HCT116 (cell line): ENCODE results near the gene DOCK4. TPM values are rescaled to one million over a fixed set of nuclear protein-coding genes. Genes with fewer than 3 reads are reported as not detected.

Source experiments
- ATAC-seq: fragments of 200-7000 bp; cut with Tn5 transposase; 2 replicates; pipeline ENCODE4 v1.9.1; 2020; ENCODE audit warnings: mild to moderate bottlenecking, moderate library complexity
- BruUV-seq: library from RNA; stranded (reverse); fragments of 400-500 nt; replicated peaks from 2 replicates; lab custom pipeline; 2021; lab: Mats Ljungman, UMichigan
- CTCF ChIA-PET: fragments of 300-600 bp; sonication (Branson Sonifier 250); formaldehyde crosslinking; loops from one replicate; lab custom pipeline; 2021; ENCODE audit warnings: antibody characterized with exemption; lab: Charles Lee
- POLR2A ChIA-PET: fragments of 300-600, 350-600 bp; sonication (Branson Sonifier 250); formaldehyde crosslinking; loops from one replicate; lab custom pipeline; 2021; ENCODE audit warnings: antibody characterized with exemption; lab: Charles Lee
- RAD21 ChIA-PET, 2 experiments: fragments of 300-600 bp; sonication (Branson Sonifier 250); formaldehyde crosslinking; loops; one replicate each; lab custom pipeline; 2023; ENCODE audit warnings: low total read pairs in 2 of 2; ENCODE audit not compliant: uncharacterized antibody in 2 of 2, unreplicated experiment in 2 of 2, low non-redundant PET in 1 of 2; lab: Charles Lee
- DNase-seq: peaks from one replicate; pipeline ENCODE4 v3.0.0-alpha.2; 2010; ENCODE audit warnings: low read depth, low spot score
- H2AFZ ChIP-seq: fragments of 200-600 bp; shearing (Covaris generic), sonication (generic); 2 replicates; pipeline ENCODE4 v1.6.1; 2017; ENCODE audit warnings: low read depth, mixed run types, mixed read lengths, antibody characterized with exemption, low read length; ENCODE audit not compliant: poor library complexity, severe bottlenecking
- H3K27ac ChIP-seq: 2 replicates; pipeline ENCODE4 v1.5.1; 2012; ENCODE audit warnings: low read depth, low read length
- H3K27me3 ChIP-seq: fragments of 200-600 bp; sonication (generic); 2 replicates; pipeline ENCODE4 v1.6.1; 2016; ENCODE audit warnings: mixed run types, low read length, mixed read lengths; ENCODE audit not compliant: insufficient read depth
- H3K36me3 ChIP-seq, 2 experiments: fragments of 200-500 bp in 1 of 2; fragments of 200-600 bp in 1 of 2; sonication (Bioruptor generic) in 1 of 2; sonication (generic) in 1 of 2; 2 replicates each; pipeline versions ENCODE4 v1.5.1 to v1.6.1; 2014 to 2016; ENCODE audit warnings: low read length in 2 of 2, inconsistent platforms in 1 of 2, mixed read lengths in 1 of 2, mixed run types in 1 of 2; ENCODE audit not compliant: insufficient read depth in 2 of 2, control insufficient read depth in 1 of 2
- H3K4me1 ChIP-seq, 2 experiments: fragments of 200-600 bp in 1 of 2; sonication (generic) in 1 of 2; 2 replicates each; pipeline versions ENCODE4 v1.5.1 to v1.6.1; 2012 to 2017; ENCODE audit warnings: low read length in 2 of 2, inconsistent platforms in 1 of 2, mild to moderate bottlenecking in 1 of 2, mixed read lengths in 1 of 2, mixed run types in 1 of 2, moderate library complexity in 1 of 2; ENCODE audit not compliant: insufficient read depth in 2 of 2, control insufficient read depth in 1 of 2
- H3K4me2 ChIP-seq: fragments of 200-600 bp; sonication (generic); 2 replicates; pipeline ENCODE4 v1.6.1; 2017; ENCODE audit warnings: mixed run types, low read length, mixed read lengths
- H3K4me3 ChIP-seq, 2 experiments: fragments of 200-600 bp in 1 of 2; sonication (generic) in 1 of 2; replicated peaks in 1 of 2; 2 replicates each; pipeline ENCODE4 v1.5.1; 2011 to 2016; ENCODE audit warnings: low read length in 2 of 2, control low read depth in 1 of 2, low read depth in 1 of 2, mild to moderate bottlenecking in 1 of 2, mixed read lengths in 1 of 2, mixed run types in 1 of 2
- H3K79me2 ChIP-seq: fragments of 200-600 bp; sonication (generic); 2 replicates; pipeline ENCODE4 v1.6.1; 2017; ENCODE audit warnings: mild to moderate bottlenecking, mixed run types, low read length, moderate library complexity, mixed read lengths; ENCODE audit not compliant: insufficient read depth
- H3K9ac ChIP-seq: fragments of 200-600 bp; sonication (generic); 2 replicates; pipeline ENCODE4 v1.6.1; 2016; ENCODE audit warnings: low read length, mixed read lengths
- H3K9me2 ChIP-seq: fragments of 200-600 bp; sonication (generic), shearing (Covaris generic); 2 replicates; pipeline ENCODE4 v1.6.1; 2017; ENCODE audit warnings: mixed run types, mild to moderate bottlenecking, moderate library complexity; ENCODE audit not compliant: insufficient read depth
- H3K9me3 ChIP-seq, 2 experiments: fragments of 200-500 bp in 1 of 2; fragments of 200-600 bp in 1 of 2; sonication (Bioruptor generic) in 1 of 2; sonication (generic) in 1 of 2; 2 replicates each; pipeline ENCODE4 v1.6.1; 2014 to 2017; ENCODE audit warnings: low read length in 2 of 2, mixed read lengths in 2 of 2, inconsistent platforms in 1 of 2, low read depth in 1 of 2, mild to moderate bottlenecking in 1 of 2, mixed run types in 1 of 2, moderate library complexity in 1 of 2; ENCODE audit not compliant: control insufficient read depth in 1 of 2, insufficient read depth in 1 of 2
- H4K20me1 ChIP-seq: fragments of 200-600 bp; sonication (generic), shearing (Covaris generic); 2 replicates; pipeline ENCODE4 v1.6.1; 2017; ENCODE audit warnings: mixed run types, mild to moderate bottlenecking, moderate library complexity; ENCODE audit not compliant: insufficient read depth
- EGR1 ChIP-seq: IDR thresholded peaks from 2 replicates; pipeline ENCODE4 v1.6.1; 2012; ENCODE audit warnings: low read depth
- EZH2phosphoT487 ChIP-seq: fragments of 200-600 bp; IDR thresholded peaks from 2 replicates; pipeline ENCODE4 v1.6.1; 2018; ENCODE audit warnings: antibody characterized with exemption, borderline replicate concordance
- SRF ChIP-seq: IDR thresholded peaks from 2 replicates; pipeline ENCODE4 v1.6.1; 2012; ENCODE audit warnings: low read depth
- ZNF274 ChIP-seq: fragments of 200-500 bp; sonication (Bioruptor generic); IDR thresholded peaks from 2 replicates; pipeline ENCODE4 v1.6.1; 2014; ENCODE audit warnings: mild to moderate bottlenecking, low read depth, low read length, inconsistent platforms
- intact Hi-C: fragments of 100-400 bp; cut with micrococcal nuclease; formaldehyde crosslinking; loops from 2 replicates; pipeline ENCODE4 v1.10.0; 2022
- total RNA-seq: library from RNA; stranded (reverse); gene quantifications from one replicate; pipeline ENCODE4 v1.2.1, GENCODE V29; 2021; ENCODE audit not compliant: unreplicated experiment

Gene DOCK4
- total RNA-seq, 1 experiment from 2014 or later = 2.2 TPM

DNA sequence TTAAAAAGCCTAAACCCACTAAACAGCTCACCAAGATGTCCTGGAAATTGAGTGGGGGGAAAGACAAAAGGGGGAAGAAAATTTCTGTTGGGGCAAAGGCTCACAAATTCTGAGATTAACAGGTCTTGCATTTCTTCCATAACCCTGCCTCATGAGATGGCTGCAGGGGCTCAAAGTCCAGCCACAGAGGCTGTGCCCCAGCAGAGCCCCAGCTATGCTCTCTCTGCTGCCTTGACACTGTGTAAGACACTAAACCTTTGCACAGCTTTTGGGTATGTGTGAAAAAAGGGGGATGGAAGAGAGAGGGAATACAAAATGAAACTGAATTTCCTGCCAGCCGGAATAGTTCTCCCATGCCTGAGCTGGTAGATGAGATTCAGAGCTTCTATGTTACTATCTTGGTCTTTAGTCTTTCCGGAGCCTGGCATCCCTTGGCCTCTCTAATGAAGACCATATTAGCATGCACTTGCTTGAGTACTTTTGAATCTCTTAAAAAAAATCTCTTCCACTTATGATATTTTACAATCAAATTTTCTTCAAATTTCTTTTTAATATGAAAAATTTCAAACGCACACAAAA lies 403.9 kb downstream of the DOCK4 start:
- H3K9me3 ChIP-seq = peaks cover 0 to 11% of the 10 kb centered on the region in 2 experiments; a peak in 1 of 4 replicates
- BruUV-seq = no TSS peak
- ATAC-seq (no peak), DNase-seq (no peak)
- H3K79me2 ChIP-seq = no peaks in the 10 kb centered on the region
- no peaks in the 10 kb centered on the region for H3K9me2 ChIP-seq
- no peaks in the 10 kb centered on the region for H3K4me1 ChIP-seq
- intact Hi-C loops = no loop called here
- H2AFZ ChIP-seq = no peak overlapping the region
- no peak overlapping the region for H3K4me3 ChIP-seq
- H3K4me2 ChIP-seq = no peak overlapping the region
- no peaks in the 10 kb centered on the region for H4K20me1 ChIP-seq
- H3K27ac ChIP-seq = no peak overlapping the region
- ChIA-PET POLR2A (no interaction called here), RAD21 (no interaction called here), CTCF (no interaction called here)
- no peak for TF ChIP-seq ZNF274
- no peaks in the 10 kb centered on the region for H3K36me3 ChIP-seq
- H3K27me3 ChIP-seq = no peaks in the 10 kb centered on the region
- H3K9ac ChIP-seq = no peak overlapping the region

- CTCF ChIA-PET = no interaction called here
Measured at GRCh38 chr7:111801277-111801676, 404.9 kb downstream of the DOCK4 start.

More at GRCh38 chr7:111801277-111801676, 404.9 kb downstream of the DOCK4 start:
- intact Hi-C loops = no loop called here
- ATAC-seq (no peak), DNase-seq (no peak)
- no TSS peak for BruUV-seq
- Histone ChIP-seq H3K79me2 (no peaks in the 10 kb centered on the region), H3K4me2 (no peak overlapping the region), H3K27me3 (no peaks in the 10 kb centered on the region), H3K9me2 (no peaks in the 10 kb centered on the region), H3K4me1 (no peaks in the 10 kb centered on the region), H3K27ac (no peak overlapping the region), H3K36me3 (no peaks in the 10 kb centered on the region), H3K9ac (no peak overlapping the region), H3K4me3 (no peak overlapping the region), H4K20me1 (no peaks in the 10 kb centered on the region), H3K9me3 (peaks cover 7 to 15% of the 10 kb centered on the region in 2 experiments; a peak in 2 of 4 replicates), H2AFZ (no peak overlapping the region)
- no peak for TF ChIP-seq SRF
- TF ChIP-seq ZNF274 = no peak
- TF ChIP-seq EZH2phosphoT487 = no peak
- no peak for TF ChIP-seq EGR1
- POLR2A ChIA-PET = no interaction called here
- RAD21 ChIA-PET = no interaction called here
